ENCODE data around the gene PLA2G2E. TPM values are rescaled to one million over a fixed set of nuclear protein-coding genes. Genes with fewer than 3 reads are reported as not detected.

The PLA2G2E gene, protein sequence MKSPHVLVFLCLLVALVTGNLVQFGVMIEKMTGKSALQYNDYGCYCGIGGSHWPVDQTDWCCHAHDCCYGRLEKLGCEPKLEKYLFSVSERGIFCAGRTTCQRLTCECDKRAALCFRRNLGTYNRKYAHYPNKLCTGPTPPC
- total RNA-seq = not detected

- no peak within 1 kb of the TSS for H3K27ac ChIP-seq
- no peaks in the 10 kb centered on the region for H3K4me1 ChIP-seq
- H3K27me3 ChIP-seq = no peaks in the 10 kb centered on the region
- TF ChIP-seq CTCF (IDR thresholded peaks at IDR 0.05) = no peak
- TF ChIP-seq POLR2AphosphoS5 (IDR thresholded peaks at IDR 0.05; ENCODE audit: insufficient read depth in 1 of 2, low read depth in 1 of 2) = no peak
- no peak for TF ChIP-seq POLR2A (IDR thresholded peaks at IDR 0.05)
- H3K4me3 ChIP-seq = no peak within 1 kb of the TSS
- no peaks in the 10 kb centered on the region for H3K36me3 ChIP-seq
- intact Hi-C loops (cut with DNase I) = no loop called here
- H3K9me3 ChIP-seq = no peaks in the 10 kb centered on the region
- no peak for DNase-seq (ENCODE audit: extremely low spot score in 2 of 2)
These were observed at the start of gene PLA2G2E for GRCh38 chr1:19923137-19923952. Gene PLA2G2E, minus strand, starts transcription at chr1:19923617. Its CDS starts 58 bp downstream, at chr1:19923559.

- no peaks in the 10 kb centered on the region for H3K4me1 ChIP-seq
- H3K4me3 ChIP-seq = no peak overlapping the region
- intact Hi-C loops (cut with DNase I) = no loop called here
- H3K27ac ChIP-seq = no peak overlapping the region
- H3K27me3 ChIP-seq = no peaks in the 10 kb centered on the region
- H3K9me3 ChIP-seq = no peaks in the 10 kb centered on the region
- TF ChIP-seq CTCF (IDR thresholded peaks at IDR 0.05) (no peak), POLR2AphosphoS5 (IDR thresholded peaks at IDR 0.05; ENCODE audit: insufficient read depth in 1 of 2, low read depth in 1 of 2) (no peak), POLR2A (IDR thresholded peaks at IDR 0.05) (no peak)
- DNase-seq (ENCODE audit: extremely low spot score in 2 of 2) = no peak
- H3K36me3 ChIP-seq = no peaks in the 10 kb centered on the region
These were observed 48.2 kb upstream of the PLA2G2E start for GRCh38 chr1:19971664-19972063.

- H3K9me3 ChIP-seq = no peaks in the 10 kb centered on the region
- no peak for TF ChIP-seq POLR2AphosphoS5 (IDR thresholded peaks at IDR 0.05; ENCODE audit: insufficient read depth in 1 of 2, low read depth in 1 of 2)
- TF ChIP-seq CTCF (IDR thresholded peaks at IDR 0.05) = no peak
- no peak for TF ChIP-seq POLR2A (IDR thresholded peaks at IDR 0.05)
- no peaks in the 10 kb centered on the region for H3K36me3 ChIP-seq
- no peak overlapping the region for H3K27ac ChIP-seq
- no peak for DNase-seq (ENCODE audit: extremely low spot score in 2 of 2)
- intact Hi-C loops (cut with DNase I) = no loop called here
- H3K4me3 ChIP-seq = no peak overlapping the region
- no peaks in the 10 kb centered on the region for H3K27me3 ChIP-seq
- H3K4me1 ChIP-seq = no peaks in the 10 kb centered on the region
These were observed 46.7 kb upstream of the PLA2G2E start for GRCh38 chr1:19969898-19970660.

DNA sequence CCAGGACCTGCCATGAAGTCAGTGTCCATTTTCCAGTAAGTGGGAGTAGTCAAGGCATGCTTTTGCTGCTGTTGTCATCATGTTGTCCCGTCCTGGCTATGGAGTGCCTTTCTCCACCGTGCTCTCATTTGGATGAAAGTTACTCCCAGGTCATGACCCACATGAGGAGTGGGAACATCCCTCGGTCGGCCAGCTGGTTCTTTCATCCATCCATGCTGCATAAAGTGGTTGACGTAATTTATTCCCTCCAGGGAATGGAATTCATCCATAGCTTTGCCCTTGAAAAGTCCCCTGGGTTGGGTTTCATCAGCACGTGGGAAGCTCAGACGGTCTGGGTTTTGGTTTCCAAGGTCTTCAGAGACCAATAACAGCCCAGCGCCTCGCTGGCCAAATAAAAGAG lies 44.4 kb upstream of the PLA2G2E start:
- Histone ChIP-seq H3K36me3 (no peaks in the 10 kb centered on the region), H3K27ac (no peak overlapping the region), H3K9me3 (no peaks in the 10 kb centered on the region), H3K4me3 (no peak overlapping the region), H3K27me3 (no peaks in the 10 kb centered on the region), H3K4me1 (no peaks in the 10 kb centered on the region)
- no peak for TF ChIP-seq POLR2AphosphoS5 (IDR thresholded peaks at IDR 0.05; ENCODE audit: insufficient read depth in 1 of 2, low read depth in 1 of 2)
- TF ChIP-seq CTCF (IDR thresholded peaks at IDR 0.05) = no peak
- no peak for TF ChIP-seq POLR2A (IDR thresholded peaks at IDR 0.05)
- intact Hi-C loops (cut with DNase I) = no loop called here
- peak in 1 of 2 donors; percentile 95 for DNase-seq (ENCODE audit: extremely low spot score in 2 of 2)
